ENCODE results near the gene WDR31.

WDR31 gene

DNA sequence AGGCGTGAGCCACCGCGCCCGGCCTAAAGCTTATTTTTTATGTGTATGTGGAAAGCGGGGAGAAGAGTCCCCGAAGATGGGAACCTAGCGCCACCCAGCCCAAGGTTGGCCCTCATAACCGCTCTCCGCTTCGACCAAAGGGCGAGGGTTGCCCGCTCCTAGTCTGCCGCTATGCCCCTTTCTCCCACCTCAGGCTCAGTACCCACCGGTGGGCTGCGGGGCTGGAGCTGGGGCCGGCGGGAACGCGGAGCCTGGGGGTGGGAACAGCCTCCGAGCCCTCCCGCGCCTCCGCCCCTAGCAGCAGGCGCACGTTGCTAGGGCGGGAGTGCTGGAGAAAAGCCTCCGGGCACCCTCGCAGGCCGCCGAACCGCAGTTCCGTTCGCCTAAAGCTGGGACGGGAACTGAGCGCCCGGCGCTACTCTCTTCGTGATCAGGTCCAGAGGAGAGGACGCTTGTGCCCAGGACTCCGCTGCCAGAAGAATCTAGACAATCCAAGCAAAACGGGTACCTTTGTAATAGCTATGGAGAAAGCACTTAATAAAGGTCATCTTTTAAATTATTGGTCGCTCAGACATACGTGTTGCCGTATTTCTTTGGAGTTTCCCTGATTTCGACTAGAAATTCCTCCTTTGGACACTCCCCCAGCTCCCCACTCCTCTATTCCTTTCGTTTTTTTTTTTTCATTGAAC is at the start of gene WDR31:
Gene WDR31, minus strand, starts transcription at position 265 of the 689 bp plus-strand sequence. CDS start 8,253 bp downstream, outside the sequence.
- Histone ChIP-seq H3K27ac (peak within 1 kb of the TSS; percentile 65 to 85), H3K4me3 (peak within 1 kb of the TSS; percentile 73 to 77), H3K9me3 (no peaks in the 10 kb centered on the region), H3K36me3 (no peaks in the 10 kb centered on the region), H3K4me1 (peaks cover 0 to 27% (median 18%) of the 10 kb centered on the region in 4 donors), H3K27me3 (no peaks in the 10 kb centered on the region)
- TF ChIP-seq, protein P1, sequence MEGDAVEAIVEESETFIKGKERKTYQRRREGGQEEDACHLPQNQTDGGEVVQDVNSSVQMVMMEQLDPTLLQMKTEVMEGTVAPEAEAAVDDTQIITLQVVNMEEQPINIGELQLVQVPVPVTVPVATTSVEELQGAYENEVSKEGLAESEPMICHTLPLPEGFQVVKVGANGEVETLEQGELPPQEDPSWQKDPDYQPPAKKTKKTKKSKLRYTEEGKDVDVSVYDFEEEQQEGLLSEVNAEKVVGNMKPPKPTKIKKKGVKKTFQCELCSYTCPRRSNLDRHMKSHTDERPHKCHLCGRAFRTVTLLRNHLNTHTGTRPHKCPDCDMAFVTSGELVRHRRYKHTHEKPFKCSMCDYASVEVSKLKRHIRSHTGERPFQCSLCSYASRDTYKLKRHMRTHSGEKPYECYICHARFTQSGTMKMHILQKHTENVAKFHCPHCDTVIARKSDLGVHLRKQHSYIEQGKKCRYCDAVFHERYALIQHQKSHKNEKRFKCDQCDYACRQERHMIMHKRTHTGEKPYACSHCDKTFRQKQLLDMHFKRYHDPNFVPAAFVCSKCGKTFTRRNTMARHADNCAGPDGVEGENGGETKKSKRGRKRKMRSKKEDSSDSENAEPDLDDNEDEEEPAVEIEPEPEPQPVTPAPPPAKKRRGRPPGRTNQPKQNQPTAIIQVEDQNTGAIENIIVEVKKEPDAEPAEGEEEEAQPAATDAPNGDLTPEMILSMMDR (IDR thresholded peaks at IDR 0.05) = no peak
- intact Hi-C loops (cut with DNase I; ENCODE audit: low total_unique reads) = no loop called here
- peak; percentile 82 to 90 for DNase-seq

DNA sequence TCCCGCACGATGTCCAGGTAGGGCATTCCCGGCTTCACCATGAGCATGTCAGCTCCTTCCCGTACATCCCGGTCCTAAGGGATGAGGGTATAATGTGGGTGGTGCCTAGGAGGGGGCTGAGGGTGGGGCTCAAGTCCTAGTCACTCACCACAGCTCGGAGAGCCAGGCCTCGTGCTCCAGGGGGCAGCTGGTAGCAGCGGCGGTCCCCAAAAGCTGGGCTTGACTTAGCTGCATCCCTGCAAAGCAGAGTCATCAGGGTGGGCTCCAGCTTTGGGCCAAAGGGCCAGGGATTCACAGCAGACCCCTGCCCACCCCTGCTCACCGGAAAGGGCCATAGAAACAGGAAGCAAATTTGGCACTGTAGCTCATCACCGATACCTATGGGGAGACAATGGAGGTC is 49.4 kb upstream of the WDR31 start:
- Histone ChIP-seq H3K36me3 (peaks cover 41 to 74% (median 61%) of the 10 kb centered on the region in 3 donors), H3K9me3 (no peaks in the 10 kb centered on the region), H3K27me3 (no peaks in the 10 kb centered on the region), H3K4me1 (no peaks in the 10 kb centered on the region), H3K27ac (no peak overlapping the region), H3K4me3 (no peak overlapping the region)
- DNase-seq = no peak
- intact Hi-C loops (cut with DNase I; ENCODE audit: low total_unique reads) = no loop called here
- TF ChIP-seq, protein P1 (IDR thresholded peaks at IDR 0.05) = no peak

DNA sequence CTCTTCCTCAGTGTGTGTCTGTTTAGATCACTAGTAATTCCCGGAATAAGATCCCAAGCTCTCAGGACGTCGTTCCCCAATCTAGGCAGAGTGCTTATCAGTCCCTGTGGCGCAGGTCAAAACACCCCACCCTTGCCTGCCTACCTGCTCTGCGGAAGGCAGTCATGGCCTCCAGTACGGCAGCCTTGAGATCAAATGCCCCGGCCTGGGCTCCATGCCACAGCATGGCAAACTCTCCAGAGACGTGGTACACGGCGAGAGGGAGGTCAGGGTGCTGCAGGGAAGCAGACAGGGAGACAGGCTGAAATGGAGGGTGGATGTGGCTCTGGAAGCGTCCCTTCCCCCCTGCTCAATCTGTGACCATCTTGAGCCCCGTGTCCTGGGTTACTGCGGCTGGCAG is 48.8 kb upstream of the WDR31 start:
- H3K27ac ChIP-seq = no peak overlapping the region
- H3K36me3 ChIP-seq = peaks cover 41 to 74% (median 61%) of the 10 kb centered on the region in 3 donors

DNA sequence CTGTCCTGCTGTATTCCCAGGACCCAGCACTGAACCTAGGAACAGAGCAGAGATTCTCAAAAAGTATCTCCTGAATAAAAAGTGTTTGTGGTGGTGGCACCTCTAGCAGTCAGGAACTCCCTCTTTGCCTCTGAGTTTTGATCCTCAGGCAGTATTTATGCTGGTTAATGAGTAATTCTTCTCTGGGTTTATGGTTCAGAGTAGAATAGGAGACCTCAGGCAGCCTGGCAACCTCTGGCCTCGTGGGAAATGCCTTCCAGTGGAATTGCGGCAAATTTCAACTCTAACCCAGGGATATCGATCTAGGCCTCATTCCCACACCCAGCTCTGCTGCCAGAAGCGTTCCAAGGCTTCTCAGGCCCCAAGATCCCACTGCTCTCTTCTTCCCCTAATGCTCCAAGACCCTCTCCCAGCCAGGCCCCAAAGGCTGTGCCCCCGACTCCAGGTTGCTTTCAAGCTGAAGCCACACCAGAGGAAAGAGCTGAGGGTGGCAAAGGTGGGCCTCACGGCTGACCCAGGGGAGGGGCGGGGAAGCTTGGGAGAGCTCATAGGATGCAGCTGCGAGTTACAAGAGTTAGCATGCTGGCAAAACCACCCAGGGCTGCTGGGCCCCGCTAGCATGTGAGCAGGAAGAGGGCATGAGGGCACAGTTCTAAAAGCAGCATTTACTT is 47.6 kb upstream of the WDR31 start:
- no peak overlapping the region for H3K27ac ChIP-seq
- no peak overlapping the region for H3K4me3 ChIP-seq
- H3K9me3 ChIP-seq = no peaks in the 10 kb centered on the region
- peaks cover 41 to 65% (median 61%) of the 10 kb centered on the region in 3 donors for H3K36me3 ChIP-seq
- no peaks in the 10 kb centered on the region for H3K4me1 ChIP-seq
- H3K27me3 ChIP-seq = no peaks in the 10 kb centered on the region
- TF ChIP-seq, protein P1 (IDR thresholded peaks at IDR 0.05) = no peak
- no peak for DNase-seq
- intact Hi-C loops (cut with DNase I; ENCODE audit: low total_unique reads) = no loop called here

More for the DNA sequence above, 48.8 kb upstream of the WDR31 start:
- no peaks in the 10 kb centered on the region for H3K27me3 ChIP-seq
- H3K9me3 ChIP-seq = no peaks in the 10 kb centered on the region
- DNase-seq = no peak
- intact Hi-C loops (cut with DNase I; ENCODE audit: low total_unique reads) = no loop called here
- TF ChIP-seq, protein P1 (IDR thresholded peaks at IDR 0.05) = no peak
- H3K4me3 ChIP-seq = no peak overlapping the region
- H3K4me1 ChIP-seq = no peaks in the 10 kb centered on the region

DNA sequence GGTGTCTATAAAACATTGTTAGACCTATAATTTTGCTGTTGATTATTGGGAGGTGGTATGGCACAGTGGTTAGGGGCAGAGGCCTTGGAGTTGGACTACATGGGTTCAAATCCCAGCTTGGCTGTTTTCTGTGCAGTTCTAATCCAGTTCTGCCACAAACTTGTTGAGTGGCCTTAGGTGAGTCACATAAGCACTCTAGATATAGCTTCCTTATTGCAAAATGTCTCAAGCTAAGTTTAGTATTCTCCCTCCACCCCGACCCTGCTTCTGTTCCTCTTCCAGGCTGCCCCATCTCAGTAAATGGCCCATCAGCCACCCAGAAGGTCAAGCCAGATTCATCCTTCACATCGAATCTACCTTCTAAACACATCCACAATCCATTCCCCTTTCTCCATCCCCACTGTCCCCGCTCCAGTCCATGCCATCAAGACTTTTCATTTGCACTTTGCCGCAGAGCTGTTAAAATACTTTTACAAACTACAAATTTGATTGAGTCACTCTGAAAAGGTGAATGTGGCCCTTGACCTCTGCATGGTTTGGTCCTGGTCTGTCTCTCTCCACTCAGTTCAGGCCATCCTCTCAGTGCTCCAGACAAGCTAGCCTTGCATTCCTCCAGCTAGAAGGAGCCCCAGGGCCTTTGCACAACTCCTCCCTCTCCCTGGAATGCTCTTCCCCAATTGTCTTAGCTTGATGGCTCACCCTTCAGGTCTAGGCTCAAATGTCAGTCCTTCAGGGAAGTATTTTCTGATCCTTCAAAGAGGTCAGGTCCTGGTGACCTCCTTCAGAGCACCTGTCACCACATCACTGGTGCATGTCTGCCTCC is 46.7 kb upstream of the WDR31 start:
- Histone ChIP-seq H3K4me3 (no peak overlapping the region), H3K4me1 (no peaks in the 10 kb centered on the region), H3K9me3 (no peaks in the 10 kb centered on the region), H3K27me3 (no peaks in the 10 kb centered on the region), H3K27ac (no peak overlapping the region), H3K36me3 (peaks cover 33 to 55% (median 52%) of the 10 kb centered on the region in 3 donors)
- intact Hi-C loops (cut with DNase I; ENCODE audit: low total_unique reads) = no loop called here
- no peak for DNase-seq
- TF ChIP-seq, protein P1 (IDR thresholded peaks at IDR 0.05) = no peak

Measured in tibial artery (tissue), 4 donors.